IMR-90 (cell line): ENCODE measurements around the gene JAKMIP2. TPM values are rescaled to one million over a fixed set of nuclear protein-coding genes. Genes with fewer than 3 reads are reported as not detected.

Experiments
- ATAC-seq: fragments of 200-7000 bp; cut with Tn5 transposase; 2 replicates; pipeline ENCODE4 v1.9.1; 2020; ENCODE audit warnings: low read depth, mild to moderate bottlenecking, moderate library complexity
- BruUV-seq: library from RNA; stranded (reverse); fragments of 400-500 nt; replicated peaks from 2 replicates; lab custom pipeline; 2021; lab: Mats Ljungman, UMichigan
- CTCF ChIA-PET: fragments of 300-600 bp; formaldehyde crosslinking; extraction: SDS; loops from one replicate; lab custom pipeline; 2021; ENCODE audit warnings: antibody characterized with exemption; lab: Yijun Ruan, JAX
- POLR2A ChIA-PET: fragments of 300-600 bp; sonication (Branson Sonifier 250); formaldehyde crosslinking; loops from one replicate; lab custom pipeline; 2022; ENCODE audit warnings: antibody characterized with exemption; ENCODE audit not compliant: unreplicated experiment; lab: Charles Lee
- DNase-seq: peaks from one replicate; pipeline ENCODE4 v3.0.0; 2013
- H2AFZ ChIP-seq: replicated peaks from 2 replicates; pipeline ENCODE3; 2013; ENCODE audit warnings: low read length, mild to moderate bottlenecking; ENCODE audit not compliant: poor library complexity
- H2AK5ac ChIP-seq: 2 replicates; pipeline ENCODE4 v1.6.1; 2013; ENCODE audit warnings: low read depth, low read length, inconsistent platforms
- H2AK9ac ChIP-seq: replicated peaks from 2 replicates; pipeline ENCODE3; 2013; ENCODE audit warnings: mild to moderate bottlenecking, low read depth, low read length, moderate library complexity; ENCODE audit not compliant: poor library complexity
- H2BK120ac ChIP-seq: 2 replicates; pipeline ENCODE4 v1.6.1; 2013; ENCODE audit warnings: low read depth, low read length, inconsistent platforms
- H2BK15ac ChIP-seq: 3 replicates; pipeline ENCODE4 v1.6.1; 2013; ENCODE audit warnings: low read depth, low read length, inconsistent platforms
- H2BK20ac ChIP-seq: 2 replicates; pipeline ENCODE4 v1.6.1; 2013; ENCODE audit warnings: low read depth, mild to moderate bottlenecking, inconsistent platforms, low read length, moderate library complexity
- H2BK5ac ChIP-seq: 2 replicates; pipeline ENCODE4 v1.6.1; 2013; ENCODE audit warnings: mild to moderate bottlenecking, low read depth, low read length, inconsistent platforms; ENCODE audit not compliant: poor library complexity, severe bottlenecking
- H3K14ac ChIP-seq: replicated peaks from 2 replicates; pipeline ENCODE4 v1.6.1; 2013; ENCODE audit warnings: low read depth, low read length, inconsistent platforms
- H3K18ac ChIP-seq: 2 replicates; pipeline ENCODE4 v1.6.1; 2013; ENCODE audit warnings: low read depth, low read length, control low read depth
- H3K23ac ChIP-seq: 2 replicates; pipeline ENCODE4 v1.6.1; 2013; ENCODE audit warnings: low read depth, low read length, inconsistent platforms
- H3K27ac ChIP-seq: 2 replicates; pipeline ENCODE4 v1.5.1; 2013; ENCODE audit warnings: mild to moderate bottlenecking, control low read depth, low read length; ENCODE audit not compliant: insufficient read depth
- H3K27me3 ChIP-seq: 2 replicates; pipeline ENCODE4 v1.6.1; 2013; ENCODE audit warnings: low read length; ENCODE audit not compliant: control insufficient read depth, insufficient read depth
- H3K36me3 ChIP-seq: 2 replicates; pipeline ENCODE4 v1.6.1; 2013; ENCODE audit warnings: low read length, mixed read lengths; ENCODE audit not compliant: control insufficient read depth, insufficient read depth
- H3K4ac ChIP-seq: 2 replicates; pipeline ENCODE4 v1.6.1; 2013; ENCODE audit warnings: low read depth, low read length, inconsistent platforms
- H3K4me1 ChIP-seq: 2 replicates; pipeline ENCODE4 v1.6.1; 2013; ENCODE audit warnings: low read length, mixed read lengths; ENCODE audit not compliant: control insufficient read depth, insufficient read depth
- H3K4me2 ChIP-seq: 2 replicates; pipeline ENCODE4 v1.6.1; 2013; ENCODE audit warnings: low read depth, mild to moderate bottlenecking, control low read depth, low read length, moderate library complexity
- H3K4me3 ChIP-seq: 2 replicates; pipeline ENCODE4 v1.5.1; 2013; ENCODE audit warnings: low read depth, mild to moderate bottlenecking, control low read depth, low read length, moderate library complexity; ENCODE audit not compliant: insufficient read depth
- H3K56ac ChIP-seq: 2 replicates; pipeline ENCODE4 v1.6.1; 2013; ENCODE audit warnings: low read length, inconsistent platforms; ENCODE audit not compliant: insufficient read depth; ENCODE audit errors: extremely low read depth
- H3K79me1 ChIP-seq, 2 experiments: 2 replicates each; pipeline ENCODE4 v1.6.1; 2013; ENCODE audit warnings: low read length in 2 of 2, inconsistent platforms in 1 of 2, low read depth in 1 of 2
- H3K9ac ChIP-seq: 2 replicates; pipeline ENCODE4 v1.6.1; 2013; ENCODE audit warnings: low read depth, low read length, control low read depth
- H3K9me1 ChIP-seq: 2 replicates; pipeline ENCODE4 v1.6.1; 2013; ENCODE audit warnings: low read length, inconsistent platforms; ENCODE audit not compliant: insufficient read depth
- H3K9me3 ChIP-seq: 2 replicates; pipeline ENCODE4 v1.6.1; 2013; ENCODE audit warnings: low read length; ENCODE audit not compliant: control insufficient read depth, insufficient read depth
- H4K20me1 ChIP-seq: 2 replicates; pipeline ENCODE4 v1.6.1; 2013; ENCODE audit warnings: low read length, inconsistent platforms; ENCODE audit not compliant: insufficient read depth
- H4K5ac ChIP-seq: 2 replicates; pipeline ENCODE4 v1.6.1; 2013; ENCODE audit warnings: mild to moderate bottlenecking, low read depth, low read length, control low read depth
- H4K8ac ChIP-seq, 2 experiments: 2 replicates each; pipeline ENCODE4 v1.6.1; 2013; ENCODE audit warnings: low read depth in 2 of 2, low read length in 2 of 2, control low read depth in 1 of 2, inconsistent platforms in 1 of 2
- H4K91ac ChIP-seq: 2 replicates; pipeline ENCODE4 v1.6.1; 2013; ENCODE audit warnings: low read depth, low read length, inconsistent platforms; ENCODE audit not compliant: insufficient read depth
- CEBPB ChIP-seq: IDR thresholded peaks from 2 replicates; pipeline ENCODE4 v1.6.1; 2012; ENCODE audit warnings: low read depth, low read length, improper control_type of control experiment
- MAFK ChIP-seq: IDR thresholded peaks from 2 replicates; pipeline ENCODE4 v1.6.1; 2012; ENCODE audit warnings: low read depth, low read length, improper control_type of control experiment
- MAZ ChIP-seq: IDR thresholded peaks from 2 replicates; pipeline ENCODE4 v1.6.1; 2012; ENCODE audit warnings: low read depth, mild to moderate bottlenecking, low read length, improper control_type of control experiment, moderate library complexity, borderline replicate concordance
- MXI1 ChIP-seq: IDR thresholded peaks from 2 replicates; pipeline ENCODE4 v1.6.1; 2012; ENCODE audit warnings: low read depth, mild to moderate bottlenecking, low read length, moderate library complexity, borderline replicate concordance
- NFE2L2 ChIP-seq: fragments of 150-350 bp; IDR thresholded peaks from 2 replicates; pipeline ENCODE4 v1.6.1; 2016; ENCODE audit warnings: low read depth, mild to moderate bottlenecking, low read length
- RAD21 ChIP-seq: IDR thresholded peaks from 2 replicates; pipeline ENCODE4 v1.6.1; 2012; ENCODE audit warnings: low read length, improper control_type of control experiment
- RCOR1 ChIP-seq: IDR thresholded peaks from 2 replicates; pipeline ENCODE4 v1.6.1; 2012; ENCODE audit warnings: mild to moderate bottlenecking, low read length, improper control_type of control experiment; ENCODE audit not compliant: insufficient replicate concordance
- RFX5 ChIP-seq: IDR thresholded peaks from 2 replicates; pipeline ENCODE4 v1.8.0; 2012; ENCODE audit warnings: low read depth, mild to moderate bottlenecking, low read length, moderate library complexity
- SMC3 ChIP-seq: fragments of 150-350 bp; IDR thresholded peaks from 2 replicates; pipeline ENCODE4 v1.6.1; 2016; ENCODE audit warnings: low read depth, mild to moderate bottlenecking, antibody characterized with exemption, low read length, moderate library complexity
- WGBS, 2 experiments: methylation state at CpG; one replicate each; pipeline versions ENCODE4 v1.1.5 to v1.1.7; 2013; ENCODE audit warnings: missing lambda C conversion rate in 2 of 2; ENCODE audit not compliant: insufficient read length in 1 of 2; ENCODE audit errors: extremely low coverage in 2 of 2; 5-methylcytosine and 5-hydroxymethylcytosine counted together
- dilution Hi-C: fragments of 300-500 bp; cut with HindIII; formaldehyde crosslinking; loops from one replicate; pipeline ENCODE4 v1.14.3; 2018; ENCODE audit warnings: low sequenced_read_pairs; ENCODE audit not compliant: unreplicated experiment
- in situ Hi-C: fragments of 300-500 bp; cut with MboI; formaldehyde crosslinking; loops from 3 replicates; pipeline ENCODE4 v1.14.3; 2019; ENCODE audit warnings: low sequenced_read_pairs, inconsistent platforms, mixed read lengths
- intact Hi-C: fragments of 100-400 bp; cut with micrococcal nuclease; formaldehyde crosslinking; loops from 2 replicates; pipeline ENCODE4 v1.10.0; 2022
- polyA plus RNA-seq, 3 experiments: library from polyadenylated mRNA; depleted of rRNA; stranded (reverse); fragments of >200 nt; gene quantifications; 2 replicates each; pipeline ENCODE4 v1.2.3, GENCODE V29; 2012; ENCODE audit warnings: low replicate concordance in 1 of 3
- total RNA-seq: library from RNA; depleted of rRNA; stranded (reverse); fragments of >200 nt; gene quantifications from 2 replicates; pipeline ENCODE4 v1.2.3, GENCODE V29; 2012
- TF ChIP-seq, protein P1 (sequence below): conservative IDR thresholded peaks from 2 replicates; pipeline ENCODE4 v1.5.1; 2012; ENCODE audit warnings: mild to moderate bottlenecking, low read depth, low read length, improper control_type of control experiment
- TF ChIP-seq, protein P2 (sequence below): fragments of 150-350 bp; IDR thresholded peaks from 2 replicates; pipeline ENCODE4 v1.6.1; 2016; ENCODE audit warnings: low read depth, mild to moderate bottlenecking, low read length, moderate library complexity, borderline replicate concordance
- TF ChIP-seq, protein P3 (sequence below): fragments of 150-350 bp; IDR thresholded peaks from 2 replicates; pipeline ENCODE4 v1.6.1; 2017; ENCODE audit warnings: mild to moderate bottlenecking, antibody characterized with exemption, low read length, low read depth

The JAKMIP2 gene
- total and polyA plus RNA-seq, 2 of the 4 experiments (the other 2 are of a cell fraction) = under 0.01 TPM; not detected in 1

DNA sequence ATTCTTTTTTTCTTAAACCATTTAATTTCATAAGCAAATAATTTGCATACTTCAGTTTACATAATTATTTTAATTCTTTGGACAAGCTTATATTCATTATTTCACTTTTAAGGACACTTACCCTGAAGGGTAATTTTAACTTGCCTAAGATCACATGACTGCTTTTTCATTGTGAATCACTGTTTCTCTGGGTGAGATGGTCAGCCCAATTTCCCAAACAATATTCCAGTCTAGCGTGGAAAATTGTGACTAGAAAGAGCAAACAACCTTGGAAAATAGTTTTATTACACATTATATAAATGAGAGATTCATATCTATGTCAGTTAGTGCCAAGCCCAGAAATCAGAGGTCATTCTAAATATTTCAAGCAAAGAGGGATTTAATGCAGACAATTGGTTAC is 21.4 kb upstream of the JAKMIP2 start:
- dilution Hi-C loops (no loop called here), in situ Hi-C loops (no loop called here), intact Hi-C loops (no loop called here)
- TF ChIP-seq CEBPB = no peak
- no peak for TF ChIP-seq MAZ
- no peak for TF ChIP-seq RFX5
- TF ChIP-seq SMC3 = no peak
- TF ChIP-seq, protein P1, sequence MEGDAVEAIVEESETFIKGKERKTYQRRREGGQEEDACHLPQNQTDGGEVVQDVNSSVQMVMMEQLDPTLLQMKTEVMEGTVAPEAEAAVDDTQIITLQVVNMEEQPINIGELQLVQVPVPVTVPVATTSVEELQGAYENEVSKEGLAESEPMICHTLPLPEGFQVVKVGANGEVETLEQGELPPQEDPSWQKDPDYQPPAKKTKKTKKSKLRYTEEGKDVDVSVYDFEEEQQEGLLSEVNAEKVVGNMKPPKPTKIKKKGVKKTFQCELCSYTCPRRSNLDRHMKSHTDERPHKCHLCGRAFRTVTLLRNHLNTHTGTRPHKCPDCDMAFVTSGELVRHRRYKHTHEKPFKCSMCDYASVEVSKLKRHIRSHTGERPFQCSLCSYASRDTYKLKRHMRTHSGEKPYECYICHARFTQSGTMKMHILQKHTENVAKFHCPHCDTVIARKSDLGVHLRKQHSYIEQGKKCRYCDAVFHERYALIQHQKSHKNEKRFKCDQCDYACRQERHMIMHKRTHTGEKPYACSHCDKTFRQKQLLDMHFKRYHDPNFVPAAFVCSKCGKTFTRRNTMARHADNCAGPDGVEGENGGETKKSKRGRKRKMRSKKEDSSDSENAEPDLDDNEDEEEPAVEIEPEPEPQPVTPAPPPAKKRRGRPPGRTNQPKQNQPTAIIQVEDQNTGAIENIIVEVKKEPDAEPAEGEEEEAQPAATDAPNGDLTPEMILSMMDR = no peak
- TF ChIP-seq, protein P2, sequence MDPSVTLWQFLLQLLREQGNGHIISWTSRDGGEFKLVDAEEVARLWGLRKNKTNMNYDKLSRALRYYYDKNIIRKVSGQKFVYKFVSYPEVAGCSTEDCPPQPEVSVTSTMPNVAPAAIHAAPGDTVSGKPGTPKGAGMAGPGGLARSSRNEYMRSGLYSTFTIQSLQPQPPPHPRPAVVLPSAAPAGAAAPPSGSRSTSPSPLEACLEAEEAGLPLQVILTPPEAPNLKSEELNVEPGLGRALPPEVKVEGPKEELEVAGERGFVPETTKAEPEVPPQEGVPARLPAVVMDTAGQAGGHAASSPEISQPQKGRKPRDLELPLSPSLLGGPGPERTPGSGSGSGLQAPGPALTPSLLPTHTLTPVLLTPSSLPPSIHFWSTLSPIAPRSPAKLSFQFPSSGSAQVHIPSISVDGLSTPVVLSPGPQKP = no peak
- no peak for TF ChIP-seq MXI1
- no peak for TF ChIP-seq RCOR1
- TF ChIP-seq RAD21 = no peak
- TF ChIP-seq, protein P3, sequence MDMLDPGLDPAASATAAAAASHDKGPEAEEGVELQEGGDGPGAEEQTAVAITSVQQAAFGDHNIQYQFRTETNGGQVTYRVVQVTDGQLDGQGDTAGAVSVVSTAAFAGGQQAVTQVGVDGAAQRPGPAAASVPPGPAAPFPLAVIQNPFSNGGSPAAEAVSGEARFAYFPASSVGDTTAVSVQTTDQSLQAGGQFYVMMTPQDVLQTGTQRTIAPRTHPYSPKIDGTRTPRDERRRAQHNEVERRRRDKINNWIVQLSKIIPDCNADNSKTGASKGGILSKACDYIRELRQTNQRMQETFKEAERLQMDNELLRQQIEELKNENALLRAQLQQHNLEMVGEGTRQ = no peak
- TF ChIP-seq MAFK = no peak
- TF ChIP-seq NFE2L2 = no peak
- H3K36me3 ChIP-seq = no peaks in the 10 kb centered on the region
- H3K18ac ChIP-seq = no peak overlapping the region
- no peaks in the 10 kb centered on the region for H3K27me3 ChIP-seq
- ATAC-seq (no peak), DNase-seq (no peak)
- no peak overlapping the region for H2AFZ ChIP-seq
- no peak overlapping the region for H4K91ac ChIP-seq
- no peak overlapping the region for H4K5ac ChIP-seq
- no peak overlapping the region for H3K4ac ChIP-seq
- no peaks in the 10 kb centered on the region for H3K9me1 ChIP-seq
- no TSS peak for BruUV-seq
- H3K9ac ChIP-seq = no peak overlapping the region
- H2AK9ac ChIP-seq = no peak overlapping the region
- no peaks in the 10 kb centered on the region for H3K9me3 ChIP-seq
- H2BK15ac ChIP-seq = no peak overlapping the region
- H2BK120ac ChIP-seq = no peak overlapping the region
- no peak overlapping the region for H3K4me3 ChIP-seq
- no peak overlapping the region for H4K8ac ChIP-seq
- H2BK20ac ChIP-seq = no peak overlapping the region
- no peak overlapping the region for H2BK5ac ChIP-seq
- H3K4me2 ChIP-seq = no peak overlapping the region
- no peak overlapping the region for H3K14ac ChIP-seq
- no peaks in the 10 kb centered on the region for H3K79me1 ChIP-seq
- no peak overlapping the region for H2AK5ac ChIP-seq
- H3K27ac ChIP-seq = no peak overlapping the region
- H3K23ac ChIP-seq = no peak overlapping the region
- no peaks in the 10 kb centered on the region for H3K4me1 ChIP-seq
- no CpG with 5 or more reads among the region's 1 CpG for WGBS, 2 experiments
- POLR2A ChIA-PET = no interaction called here
- CTCF ChIA-PET = no interaction called here
- no peak overlapping the region for H3K56ac ChIP-seq
- H4K20me1 ChIP-seq = no peaks in the 10 kb centered on the region
